GM19239 (cell line): Measurements from ENCODE around the gene HEPACAM.
A peak's percentile ranks its signal among the peaks of the same experiment; 100 is the strongest.
"Not testable (repeated sequence)": the region's sequence is repeated elsewhere in the genome, so short reads cannot be mapped to it uniquely, and the experiment has no call there.

Experiments
- DNase-seq: peaks from one replicate; pipeline ENCODE4 v3.0.0; 2011; ENCODE audit warnings: low spot score; ENCODE audit not compliant: insufficient read length
- FAIRE-seq: peaks from 2 replicates; lab custom pipeline; 2011; peaks lifted over from hg19 to GRCh38; lab: Jason Lieb, UNC

Gene HEPACAM, protein sequence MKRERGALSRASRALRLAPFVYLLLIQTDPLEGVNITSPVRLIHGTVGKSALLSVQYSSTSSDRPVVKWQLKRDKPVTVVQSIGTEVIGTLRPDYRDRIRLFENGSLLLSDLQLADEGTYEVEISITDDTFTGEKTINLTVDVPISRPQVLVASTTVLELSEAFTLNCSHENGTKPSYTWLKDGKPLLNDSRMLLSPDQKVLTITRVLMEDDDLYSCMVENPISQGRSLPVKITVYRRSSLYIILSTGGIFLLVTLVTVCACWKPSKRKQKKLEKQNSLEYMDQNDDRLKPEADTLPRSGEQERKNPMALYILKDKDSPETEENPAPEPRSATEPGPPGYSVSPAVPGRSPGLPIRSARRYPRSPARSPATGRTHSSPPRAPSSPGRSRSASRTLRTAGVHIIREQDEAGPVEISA

DNA sequence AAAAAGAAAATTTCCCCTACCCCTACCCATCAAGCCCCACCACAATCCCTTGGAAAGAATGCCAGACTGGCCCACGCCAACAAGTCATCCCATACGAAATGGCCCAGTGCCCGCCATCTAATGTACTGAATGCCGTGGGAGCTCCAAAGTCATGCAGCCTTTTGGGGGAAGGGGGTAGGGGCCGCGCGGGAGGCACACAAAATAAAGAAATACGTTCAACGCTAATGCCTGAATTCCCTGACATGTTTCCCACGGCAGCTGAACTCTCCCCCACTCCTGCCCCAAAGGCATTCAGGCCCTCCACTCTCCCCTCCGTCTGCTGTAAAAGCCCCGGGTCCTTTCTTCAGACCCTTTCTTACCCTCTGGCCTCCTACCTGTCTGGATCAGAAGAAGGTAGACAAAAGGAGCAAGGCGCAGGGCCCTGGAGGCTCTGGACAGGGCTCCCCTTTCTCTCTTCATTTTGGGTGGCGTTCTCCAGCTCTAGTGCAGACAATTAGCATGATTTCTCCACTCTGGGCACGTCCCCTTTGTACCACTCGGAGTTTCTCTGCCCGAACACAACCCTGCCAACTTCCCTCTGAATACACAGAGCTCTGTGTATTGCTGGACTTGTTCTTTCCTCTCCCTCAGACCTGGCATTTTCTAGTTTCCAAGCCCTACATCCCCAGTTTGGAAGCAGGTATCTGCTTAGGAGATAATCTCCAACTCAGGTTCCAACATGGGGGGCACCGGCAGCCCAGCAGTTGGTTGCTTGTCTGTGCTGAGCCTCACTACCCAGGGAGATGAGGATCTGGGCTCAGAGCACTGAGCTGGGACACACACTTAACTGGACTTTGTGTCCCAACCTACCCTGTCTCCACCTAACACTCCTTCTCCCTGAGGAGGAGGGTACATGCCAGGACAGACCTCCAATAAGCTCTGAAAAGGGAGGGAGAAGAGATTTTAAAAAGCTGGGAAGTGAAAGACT, at the start of gene HEPACAM:
Gene HEPACAM, minus strand, starts transcription at position 500 of the 967 bp plus-strand sequence. Its CDS starts 41 bp downstream, at position 459.
- DNase-seq (no peak), FAIRE-seq (no peak)

DNA sequence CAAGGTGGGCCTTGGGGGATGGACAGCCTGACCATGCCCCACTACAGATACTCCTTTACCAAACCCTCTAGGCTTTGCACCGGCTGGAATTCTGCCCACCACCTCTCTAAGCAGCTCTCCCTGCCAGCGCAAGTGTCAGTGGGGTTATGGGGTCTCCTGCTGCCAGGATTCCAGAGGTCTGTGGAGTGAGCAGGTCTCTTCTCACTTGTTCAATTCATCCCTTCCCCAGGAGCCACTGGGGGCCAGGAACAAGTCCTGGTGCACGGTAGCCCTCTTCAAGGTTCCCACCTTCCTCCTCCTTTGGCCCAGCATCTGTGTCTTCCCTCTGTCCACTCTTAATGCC, 48.6 kb upstream of the HEPACAM start:
- DNase-seq, result no peak
- FAIRE-seq, result no peak

DNA sequence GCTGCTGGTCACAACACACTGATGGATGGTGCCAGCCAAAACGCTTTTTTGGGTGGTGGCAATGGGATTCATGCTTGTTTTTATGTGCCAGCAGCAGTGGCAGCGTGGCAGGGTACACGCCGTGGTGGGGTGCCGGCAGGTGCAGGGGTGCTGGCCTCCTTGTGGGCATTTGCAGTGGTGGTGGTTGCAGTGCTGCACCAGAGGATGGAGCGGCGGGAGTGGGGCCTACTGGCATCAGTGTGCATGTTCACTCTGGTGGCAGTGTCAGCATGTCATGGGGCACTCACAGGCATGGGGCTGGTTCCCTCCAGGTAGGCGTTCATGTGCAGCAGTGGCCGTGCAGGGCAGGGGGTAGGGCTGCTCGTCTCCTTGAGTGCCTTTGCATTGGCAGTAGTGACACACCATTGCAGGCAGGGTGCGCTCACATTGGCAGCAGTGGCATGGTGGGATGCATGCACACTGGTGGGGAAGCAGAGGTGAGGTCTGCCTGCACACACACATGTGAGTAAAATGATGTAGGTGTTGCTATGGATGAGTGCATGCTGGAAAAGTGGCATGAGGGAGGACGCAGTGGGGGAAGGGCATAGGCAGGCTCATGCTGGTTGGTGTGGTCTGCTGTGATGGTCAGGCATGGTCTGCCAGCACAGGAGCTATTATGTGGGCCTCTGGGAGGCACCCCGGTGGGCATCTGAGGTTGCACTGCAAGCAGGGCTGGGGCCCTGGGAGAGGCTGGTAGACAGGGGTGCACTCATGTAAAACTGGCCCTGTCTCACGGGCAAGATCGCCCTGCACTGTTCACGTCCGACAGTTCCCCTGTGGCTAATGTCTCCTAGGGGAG, 48.0 kb upstream of the HEPACAM start:
- DNase-seq (no peak), FAIRE-seq (no peak)

DNA sequence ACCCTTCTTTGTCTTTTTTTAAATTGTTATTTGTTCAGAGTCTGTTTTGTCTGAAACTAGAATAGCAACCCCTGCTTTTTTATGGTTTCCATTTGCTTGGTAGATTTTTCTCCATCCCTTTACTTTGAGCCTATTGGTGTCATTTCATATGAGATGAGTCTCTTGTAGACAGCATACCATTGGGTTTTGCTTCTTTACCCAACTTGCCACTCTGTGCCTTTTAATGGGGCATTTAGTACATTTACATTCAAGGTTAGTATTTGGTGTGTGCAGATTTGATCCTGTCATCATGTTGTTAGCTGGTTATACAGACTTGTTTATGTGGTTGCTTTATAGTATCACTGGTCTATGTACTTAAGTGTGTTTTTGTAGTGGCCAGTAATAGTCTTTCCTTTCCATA, 46.2 kb upstream of the HEPACAM start:
- FAIRE-seq, result no peak
- no peak for DNase-seq

DNA sequence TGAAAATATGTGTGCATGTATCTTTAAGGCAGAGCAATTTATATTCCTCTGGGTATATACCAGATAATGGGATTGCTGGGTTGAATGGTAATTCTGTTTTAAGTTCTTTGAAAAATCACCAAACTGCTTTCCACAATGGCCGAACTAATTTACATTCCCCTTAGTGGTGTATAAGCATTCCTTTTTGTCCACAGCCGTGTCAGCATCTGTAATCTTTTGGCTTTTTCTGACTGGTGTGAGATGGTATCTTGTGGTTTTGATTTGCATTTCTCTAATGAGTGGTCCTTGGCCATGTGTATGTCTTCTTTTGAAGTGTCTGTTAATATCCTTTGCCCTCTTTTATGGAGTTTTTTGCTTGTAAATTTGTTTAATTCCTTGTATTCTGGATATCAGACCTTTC, 42.5 kb upstream of the HEPACAM start:
- DNase-seq (no peak), FAIRE-seq (no peak)

DNA sequence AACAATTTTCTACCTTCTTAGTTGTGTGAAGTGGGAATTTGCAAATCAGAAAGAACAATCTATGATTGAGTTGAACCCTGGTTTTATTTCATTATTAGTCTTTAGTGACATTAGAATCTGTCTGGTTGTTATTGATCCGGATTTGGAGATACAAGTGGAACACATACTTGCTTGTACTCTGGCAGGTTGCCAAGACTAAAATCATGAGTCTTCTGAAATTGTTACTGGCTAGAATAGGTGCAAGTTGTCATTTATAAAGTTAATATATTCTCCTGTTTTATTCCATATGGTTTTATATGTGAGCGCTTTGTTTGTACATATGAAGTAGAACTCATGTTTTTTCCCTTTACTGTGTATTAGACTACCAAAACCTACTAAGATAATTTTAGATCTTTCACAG, 41.2 kb upstream of the HEPACAM start:
- FAIRE-seq (no peak), DNase-seq (no peak)

DNA sequence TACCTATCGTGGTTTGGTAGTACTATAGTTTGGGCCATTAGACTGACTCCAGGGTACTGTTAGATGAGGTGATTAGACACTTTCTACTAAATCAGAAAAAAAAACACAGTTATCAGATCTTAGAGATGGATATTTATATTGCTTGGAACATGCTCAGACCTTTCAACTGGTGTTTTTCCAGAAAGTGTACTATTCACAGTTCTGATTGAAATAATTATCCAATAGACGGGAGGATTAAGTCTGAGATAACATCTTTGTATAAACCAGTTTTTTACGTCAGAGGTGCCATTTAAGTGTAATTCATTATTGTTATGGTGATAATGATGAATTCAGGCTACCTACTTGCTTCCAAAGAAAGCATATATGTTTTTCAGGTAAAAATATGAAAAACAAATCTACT, 40.7 kb upstream of the HEPACAM start:
- FAIRE-seq, result no peak
- no peak for DNase-seq

DNA sequence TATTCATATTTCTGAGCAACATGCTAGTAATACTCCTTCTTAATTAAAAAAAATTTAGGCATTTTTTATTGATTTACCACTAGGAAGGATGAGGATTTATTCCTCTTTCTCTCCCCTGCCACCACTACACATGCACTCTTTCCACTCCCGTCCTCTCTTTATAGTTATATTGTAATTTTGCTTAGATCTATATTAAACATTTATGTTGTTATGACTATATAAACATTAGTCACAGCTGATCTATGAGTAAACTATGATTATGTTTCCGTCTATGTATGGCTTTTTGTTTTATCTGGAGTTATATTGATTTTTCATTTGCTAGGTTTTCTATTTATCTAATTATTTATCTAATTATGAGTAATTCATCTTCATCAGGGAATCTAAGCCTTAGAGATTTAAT, 36.0 kb upstream of the HEPACAM start:
- no peak for FAIRE-seq

DNA sequence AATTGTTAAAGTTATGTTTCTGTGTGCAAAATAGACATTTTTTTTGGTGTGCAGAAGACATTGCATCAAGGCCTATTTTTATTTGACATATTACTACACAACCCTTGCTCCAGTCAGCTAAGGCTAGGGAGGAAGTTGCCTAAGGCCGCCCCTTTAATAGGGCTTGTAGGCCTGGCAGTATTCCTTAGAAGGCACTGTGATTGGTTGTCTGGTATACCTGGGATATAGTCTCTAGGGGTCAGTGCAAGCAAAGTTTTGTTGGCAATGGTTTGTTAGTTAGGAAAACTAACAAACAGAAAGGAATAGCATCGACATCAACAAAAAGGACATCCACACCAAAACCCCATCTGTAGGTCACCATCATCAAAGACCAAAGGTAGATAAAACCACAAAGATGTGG, 35.1 kb upstream of the HEPACAM start:
- DNase-seq, result no peak
- peak; percentile 11 for FAIRE-seq

More for the DNA sequence above, 36.0 kb upstream of the HEPACAM start:
- DNase-seq, result no peak

DNA sequence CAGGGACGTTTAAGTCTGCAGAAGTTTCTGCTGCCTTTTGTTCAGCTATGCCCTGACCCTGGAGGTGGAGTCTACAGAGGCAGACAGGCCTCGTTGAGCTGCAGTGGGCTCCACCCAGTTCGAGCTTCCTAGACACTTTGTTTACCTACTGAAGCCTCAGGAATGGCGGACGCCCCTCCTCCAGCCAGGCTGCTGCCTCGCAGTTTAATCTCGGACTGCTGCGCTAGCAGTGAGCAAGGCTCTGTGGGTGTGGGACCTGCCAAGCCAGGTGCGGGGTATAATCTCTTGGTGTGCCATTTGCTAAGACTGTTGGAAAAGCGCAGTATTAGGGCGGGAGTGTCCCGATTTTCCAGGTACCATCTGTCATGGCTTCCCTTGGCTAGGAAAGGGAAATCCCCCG, 32.4 kb upstream of the HEPACAM start:
- DNase-seq, FAIRE-seq: not testable (repeated sequence)

DNA sequence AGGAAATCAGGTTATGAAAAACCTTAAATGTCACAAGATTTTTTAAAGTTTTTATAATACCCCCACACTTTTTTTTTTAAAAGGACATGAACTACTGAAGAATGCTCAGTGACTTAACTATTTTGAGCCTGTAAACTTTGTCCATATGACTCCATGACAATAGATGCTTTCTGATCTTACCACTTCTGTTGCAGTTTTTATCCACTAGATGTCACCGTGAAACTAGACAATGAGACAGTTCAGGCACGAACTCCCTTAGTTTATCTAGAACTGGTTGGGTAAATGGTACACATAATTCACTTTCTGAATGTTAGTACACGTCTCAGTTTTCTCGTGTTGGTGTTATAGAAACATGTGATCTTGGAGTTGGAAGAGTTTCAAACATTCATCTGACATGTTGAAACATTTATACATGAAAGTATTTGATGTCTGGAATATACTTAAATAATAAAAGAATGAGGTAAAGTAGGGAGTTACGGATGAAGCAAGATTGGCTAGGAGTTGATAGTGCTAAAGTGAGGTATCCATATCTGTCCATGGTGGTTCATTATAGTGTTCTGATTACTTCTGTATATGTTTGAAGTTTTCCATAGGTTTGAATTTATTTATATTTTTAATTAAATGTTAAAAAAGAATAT, 26.2 kb upstream of the HEPACAM start:
- FAIRE-seq (peak; percentile 97), DNase-seq (peak; percentile 15)

DNA sequence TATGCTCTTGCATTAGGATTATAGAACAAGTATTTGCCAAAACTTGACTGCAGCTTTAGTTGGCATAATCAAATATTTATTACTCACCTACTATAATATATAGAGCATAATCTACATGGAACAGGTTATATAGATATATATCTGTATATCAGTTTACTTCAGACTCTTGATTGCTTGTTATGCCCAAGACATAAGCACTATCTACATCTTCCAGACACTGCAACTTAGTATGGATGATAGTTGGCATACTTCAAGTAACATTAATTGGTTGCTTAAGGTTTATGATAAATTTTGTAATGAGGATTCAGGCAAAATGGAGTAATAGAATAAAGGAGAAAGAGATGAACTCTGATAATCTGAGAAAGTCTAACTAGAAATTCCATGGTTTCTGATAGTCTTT, 19.2 kb upstream of the HEPACAM start:
- no peak for DNase-seq
- peak; percentile 58 for FAIRE-seq

DNA sequence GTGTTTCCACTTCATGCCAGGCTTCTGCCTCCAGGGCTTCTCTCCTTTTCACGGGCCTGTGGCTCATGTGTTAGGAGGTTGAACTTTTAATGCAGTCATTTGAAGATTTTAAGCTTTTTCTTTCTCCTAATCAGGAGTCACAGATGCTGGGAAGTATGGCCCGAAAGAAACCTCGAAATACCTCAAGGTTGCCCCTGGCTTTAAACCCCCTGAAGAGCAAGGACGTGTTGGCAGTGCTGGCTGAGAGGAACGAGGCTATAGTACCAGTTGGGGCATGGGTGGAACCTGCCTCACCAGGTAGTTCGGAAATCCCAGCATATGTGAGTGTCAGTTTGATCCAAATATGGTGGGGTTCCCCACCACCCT, 18.7 kb upstream of the HEPACAM start:
- FAIRE-seq (peak; percentile 26), DNase-seq (no peak)

DNA sequence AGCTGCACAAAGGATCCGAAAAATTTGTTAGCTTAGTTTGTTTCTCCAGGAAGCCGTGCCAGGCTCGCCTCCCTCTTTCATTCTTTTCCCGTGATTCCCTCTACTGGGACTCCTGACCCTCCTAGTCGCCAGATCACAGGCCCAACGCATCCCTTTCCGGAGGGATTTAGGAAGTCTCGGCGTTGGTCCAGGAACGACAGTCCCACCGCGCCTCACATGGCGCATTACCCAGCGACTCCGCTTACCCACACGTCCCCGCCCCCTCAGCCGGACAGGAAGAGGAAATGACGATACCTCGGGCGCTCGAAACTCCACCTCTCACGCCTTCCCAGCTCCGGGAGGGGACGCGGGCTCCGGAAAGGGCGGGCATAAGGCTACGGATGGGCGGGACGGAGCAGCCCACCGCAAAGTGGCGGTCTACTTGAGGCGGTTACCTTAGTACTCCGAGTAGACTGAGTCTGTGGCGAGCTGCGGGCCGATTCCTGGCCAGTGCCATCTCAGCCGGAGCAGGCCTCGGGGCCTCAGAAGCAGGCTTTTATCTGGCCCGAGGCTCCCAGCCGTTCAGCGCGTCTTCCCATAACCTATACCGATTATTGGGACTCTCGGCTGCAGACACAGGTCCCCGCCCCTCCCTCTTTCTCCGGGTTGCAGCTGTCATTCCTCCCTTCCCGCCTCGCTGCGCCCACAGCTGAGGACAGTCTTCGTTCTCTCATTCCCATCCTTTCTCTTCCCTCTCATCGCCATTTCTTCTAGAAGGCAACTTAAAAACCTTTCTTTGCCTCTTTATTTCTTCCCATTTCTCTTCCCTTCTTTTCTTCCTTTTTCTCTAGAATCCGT, 18.1 kb upstream of the HEPACAM start, which contains the start of gene CCDC15:
Gene CCDC15, plus strand, starts transcription at position 450 of the 837 bp plus-strand sequence. CDS start 531 bp downstream, outside the sequence.
- DNase-seq, result peak; percentile 72
- peak; percentile 100 for FAIRE-seq

DNA sequence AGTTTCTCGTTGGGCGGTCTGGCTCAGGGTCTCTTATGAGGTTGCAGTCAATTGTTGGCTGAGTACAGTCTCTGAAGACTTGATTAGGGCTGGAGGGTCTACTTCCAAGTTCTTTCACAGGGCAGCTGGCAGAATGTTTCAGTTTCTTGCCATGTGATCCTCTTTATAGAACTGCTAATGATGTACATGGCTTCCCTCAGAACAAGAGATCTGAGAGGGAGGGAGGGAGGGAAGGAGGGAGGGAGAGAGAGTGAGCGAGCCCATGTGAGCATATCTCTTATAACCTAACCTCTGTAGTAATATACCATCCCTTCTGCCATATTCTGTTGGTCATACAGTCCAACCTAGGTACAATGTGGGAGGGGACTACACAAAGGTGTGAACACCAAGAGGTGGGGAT, 15.5 kb upstream of the HEPACAM start:
- DNase-seq (no peak), FAIRE-seq (no peak)

DNA sequence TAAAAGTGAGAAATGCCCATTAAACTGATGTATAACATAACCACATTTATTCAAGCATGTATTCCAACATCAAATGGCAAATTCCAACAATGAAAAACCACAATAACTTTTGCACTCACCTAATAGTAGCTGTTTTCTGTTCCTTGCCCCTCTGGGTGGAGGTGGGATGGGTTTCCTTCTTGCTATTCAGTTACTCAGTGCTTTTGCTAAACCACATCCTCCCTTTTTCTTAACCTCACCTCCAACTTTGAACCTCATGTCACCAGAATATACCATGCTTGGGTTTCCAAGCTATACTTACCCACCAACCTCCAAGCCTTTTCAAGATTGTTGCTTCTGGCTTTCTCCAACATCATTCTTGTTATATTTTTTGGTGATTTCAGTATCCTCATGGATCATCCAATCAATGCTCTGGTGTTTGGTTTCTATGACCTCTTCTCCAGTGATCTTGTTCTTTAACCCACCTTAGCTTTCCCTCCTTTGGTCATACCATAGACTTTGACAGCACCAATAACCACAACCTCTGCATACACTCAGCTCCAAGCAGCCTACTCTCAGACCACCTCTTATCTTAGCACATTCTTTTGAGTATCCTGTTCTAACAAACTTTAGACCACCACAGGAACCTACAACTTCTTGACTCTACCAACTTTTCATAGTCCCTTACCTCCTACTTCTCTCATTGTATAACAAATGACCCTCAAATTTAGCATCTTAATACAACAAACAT, 14.9 kb upstream of the HEPACAM start:
- DNase-seq, result no peak

DNA sequence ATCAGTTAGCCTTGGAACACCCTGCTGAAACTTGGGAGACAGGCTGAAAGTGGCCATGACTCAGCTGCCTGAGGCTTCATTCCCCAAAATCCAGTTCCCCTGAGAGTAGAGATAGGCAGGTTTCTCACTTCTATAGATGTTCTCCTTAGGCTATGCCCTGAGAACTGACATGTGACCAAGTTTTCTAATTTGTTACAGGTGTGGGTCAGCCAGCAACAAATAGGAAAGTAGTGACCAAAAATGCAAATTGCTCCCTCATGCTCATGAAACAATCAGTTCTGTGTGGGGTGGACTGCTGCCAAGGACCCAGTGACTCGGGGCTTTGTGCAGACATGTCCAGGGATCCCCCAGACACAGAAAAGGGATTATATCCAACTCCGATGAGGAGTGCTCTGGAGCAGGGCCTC, 10.9 kb upstream of the HEPACAM start:
- DNase-seq, result no peak
- no peak for FAIRE-seq

More for the DNA sequence above, 14.9 kb upstream of the HEPACAM start:
- FAIRE-seq, result no peak

DNA sequence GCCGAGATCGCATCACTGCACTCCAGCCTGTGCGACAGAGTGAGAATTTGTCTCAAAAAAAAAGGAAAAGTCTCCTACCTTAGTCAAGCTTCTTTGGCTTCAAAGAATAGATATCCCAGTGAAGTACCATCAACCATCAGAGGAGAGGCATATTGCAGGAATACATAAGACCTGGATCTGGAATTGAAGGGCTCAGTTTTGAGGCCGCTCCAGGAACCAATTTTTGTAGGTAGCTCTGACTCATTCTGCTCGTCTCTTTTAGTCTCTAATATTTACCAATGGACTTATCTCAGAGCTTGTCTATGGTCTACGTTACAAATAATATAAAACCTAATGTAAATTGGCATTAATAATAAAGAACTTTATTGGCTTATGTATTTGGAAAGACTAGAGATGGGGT, 10.0 kb upstream of the HEPACAM start:
- no peak for DNase-seq
- no peak for FAIRE-seq
